RWPE2 (cell line): ENCODE measurements around the gene DNAJA4.

Experiments used
- ATAC-seq: fragments of 200-7000 bp; cut with Tn5 transposase; 3 replicates; pipeline ENCODE4 v1.9.1; 2021; ENCODE audit warnings: low read depth
- DNase-seq: peaks from one replicate; pipeline ENCODE4 v3.0.0-alpha.2; 2020; ENCODE audit warnings: low spot score
- H3K27ac ChIP-seq: fragments of 450-650 bp; 2 replicates; pipeline ENCODE4 v1.5.1; 2017; ENCODE audit warnings: mild to moderate bottlenecking; ENCODE audit not compliant: poor library complexity, severe bottlenecking
- H3K27me3 ChIP-seq: fragments of 250-450 bp; sonication (Bioruptor Pico); 2 replicates; pipeline ENCODE4 v1.5.1; 2021; ENCODE audit warnings: mild to moderate bottlenecking, moderate library complexity; ENCODE audit not compliant: insufficient read depth, poor library complexity, severe bottlenecking
- H3K36me3 ChIP-seq: fragments of 250-450 bp; sonication (Bioruptor Pico); 2 replicates; pipeline ENCODE4 v1.5.1; 2020; ENCODE audit warnings: low read depth, mild to moderate bottlenecking, moderate library complexity
- H3K4me1 ChIP-seq: fragments of 250-450 bp; sonication (Bioruptor Pico); 2 replicates; pipeline ENCODE4 v1.5.1; 2021; ENCODE audit warnings: mild to moderate bottlenecking, moderate library complexity; ENCODE audit not compliant: insufficient read depth, poor library complexity, severe bottlenecking
- H3K4me3 ChIP-seq: fragments of 250-450 bp; sonication (Bioruptor Pico); 2 replicates; pipeline ENCODE4 v1.5.1; 2021; ENCODE audit warnings: mild to moderate bottlenecking, moderate library complexity; ENCODE audit not compliant: severe bottlenecking
- H3K9me3 ChIP-seq: fragments of 250-450 bp; sonication (Bioruptor Pico); 2 replicates; pipeline ENCODE4 v1.5.1; 2021; ENCODE audit warnings: mild to moderate bottlenecking, moderate library complexity; ENCODE audit not compliant: severe bottlenecking
- TF ChIP-seq, protein P1 (sequence below): fragments of 450-650 bp; IDR thresholded peaks from one replicate; pipeline ENCODE4 v1.5.1; 2017; ENCODE audit warnings: mild to moderate bottlenecking, moderate library complexity; ENCODE audit not compliant: poor library complexity, severe bottlenecking

The DNAJA4 gene

DNA sequence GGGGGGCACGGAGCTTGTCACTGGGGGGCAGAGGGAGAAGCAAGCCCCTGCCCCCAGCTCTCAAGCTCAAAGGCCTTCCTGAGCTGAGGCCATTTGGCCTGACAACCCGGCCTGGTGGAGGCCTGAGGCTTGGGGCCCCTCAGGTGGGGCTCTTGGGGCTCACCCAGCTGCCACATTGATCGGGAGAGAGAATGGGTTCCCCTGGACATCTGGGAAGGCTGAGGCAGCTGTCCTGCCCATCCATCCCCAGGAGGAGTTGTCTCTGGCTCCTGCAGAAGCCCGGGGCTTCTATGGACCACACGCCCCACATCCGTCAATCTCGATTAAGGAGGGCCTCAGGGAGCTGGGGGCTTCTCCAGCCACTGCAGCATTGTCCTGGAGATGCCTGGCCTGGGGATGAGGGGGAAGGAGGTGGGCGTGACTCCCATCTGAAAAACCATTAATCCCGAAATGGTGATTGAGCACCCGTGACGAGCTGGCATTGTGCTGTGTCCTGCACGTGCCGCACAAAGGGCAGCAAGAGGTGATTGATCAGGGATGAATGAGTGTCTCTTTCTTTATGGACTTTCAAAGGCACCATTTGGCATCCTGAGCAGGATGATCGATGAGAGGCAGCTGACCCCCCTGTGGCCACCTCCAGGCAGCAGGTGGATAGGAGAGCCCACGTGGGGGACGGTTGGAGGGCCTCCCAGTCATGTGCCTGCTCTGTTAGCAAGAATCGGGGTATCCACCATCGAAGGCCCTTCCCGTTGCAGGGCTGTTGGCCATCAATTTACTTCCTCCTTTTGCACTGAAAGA is 58.6 kb downstream of the DNAJA4 start:
- DNase-seq: no peak
- no peaks in the 10 kb centered on the region for H3K27me3 ChIP-seq
- TF ChIP-seq, protein P1, sequence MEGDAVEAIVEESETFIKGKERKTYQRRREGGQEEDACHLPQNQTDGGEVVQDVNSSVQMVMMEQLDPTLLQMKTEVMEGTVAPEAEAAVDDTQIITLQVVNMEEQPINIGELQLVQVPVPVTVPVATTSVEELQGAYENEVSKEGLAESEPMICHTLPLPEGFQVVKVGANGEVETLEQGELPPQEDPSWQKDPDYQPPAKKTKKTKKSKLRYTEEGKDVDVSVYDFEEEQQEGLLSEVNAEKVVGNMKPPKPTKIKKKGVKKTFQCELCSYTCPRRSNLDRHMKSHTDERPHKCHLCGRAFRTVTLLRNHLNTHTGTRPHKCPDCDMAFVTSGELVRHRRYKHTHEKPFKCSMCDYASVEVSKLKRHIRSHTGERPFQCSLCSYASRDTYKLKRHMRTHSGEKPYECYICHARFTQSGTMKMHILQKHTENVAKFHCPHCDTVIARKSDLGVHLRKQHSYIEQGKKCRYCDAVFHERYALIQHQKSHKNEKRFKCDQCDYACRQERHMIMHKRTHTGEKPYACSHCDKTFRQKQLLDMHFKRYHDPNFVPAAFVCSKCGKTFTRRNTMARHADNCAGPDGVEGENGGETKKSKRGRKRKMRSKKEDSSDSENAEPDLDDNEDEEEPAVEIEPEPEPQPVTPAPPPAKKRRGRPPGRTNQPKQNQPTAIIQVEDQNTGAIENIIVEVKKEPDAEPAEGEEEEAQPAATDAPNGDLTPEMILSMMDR: no peak
- no peak overlapping the region for H3K4me3 ChIP-seq
- no peak overlapping the region for H3K27ac ChIP-seq
- no peak for ATAC-seq
- no peaks in the 10 kb centered on the region for H3K9me3 ChIP-seq
- peaks cover 3% of the 10 kb centered on the region for H3K4me1 ChIP-seq
- H3K36me3 ChIP-seq: no peaks in the 10 kb centered on the region

DNA sequence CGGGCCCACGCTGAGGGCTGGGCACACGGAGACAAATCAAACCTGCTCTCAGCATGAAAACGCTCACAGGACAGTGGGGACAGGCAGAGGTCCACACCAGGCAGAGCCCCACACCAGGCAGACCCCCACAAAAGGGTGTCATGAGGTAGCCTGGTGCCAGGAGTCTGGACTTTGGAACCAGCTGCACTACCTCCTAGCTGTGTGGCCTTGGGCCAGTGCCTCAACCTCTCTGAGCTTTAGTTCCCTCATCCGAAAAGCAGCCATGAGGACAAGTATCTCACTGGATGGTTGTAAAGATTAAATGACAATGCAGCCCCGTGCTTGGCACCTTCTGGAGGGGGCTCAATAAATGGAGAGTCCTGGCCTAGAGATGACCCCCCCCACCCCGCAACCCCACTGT is 59.3 kb downstream of the DNAJA4 start:
- ATAC-seq: no peak
- no peak overlapping the region for H3K27ac ChIP-seq

DNA sequence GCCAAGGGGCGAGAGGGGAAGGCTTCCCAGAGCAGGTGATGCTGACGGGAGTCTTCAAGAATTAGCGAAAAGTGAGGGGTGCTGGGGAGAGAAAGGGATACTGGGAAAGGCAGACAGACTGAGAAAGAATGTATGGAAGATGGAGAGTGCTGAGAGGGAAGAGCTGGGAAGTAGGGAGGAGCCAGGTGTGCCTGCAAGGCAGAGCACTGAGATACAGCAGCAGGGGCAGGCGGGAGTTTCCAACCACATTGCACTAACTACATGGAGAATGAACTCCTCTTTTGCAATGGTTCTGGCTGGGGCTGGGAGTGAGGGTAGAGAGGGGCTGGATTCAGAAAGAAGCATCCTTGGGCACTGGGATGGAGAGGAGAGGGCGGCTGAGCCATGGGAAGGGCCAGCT is 59.8 kb downstream of the DNAJA4 start:
- DNase-seq (no peak), ATAC-seq (0 out of 3 replicates have a peak, but pooled peaks have one; percentile 8)
- H3K27me3 ChIP-seq: no peaks in the 10 kb centered on the region
- H3K4me3 ChIP-seq: no peak overlapping the region
- no peaks in the 10 kb centered on the region for H3K36me3 ChIP-seq
- no peak overlapping the region for H3K27ac ChIP-seq
- no peaks in the 10 kb centered on the region for H3K9me3 ChIP-seq
- TF ChIP-seq, protein P1: no peak
- peaks cover 3% of the 10 kb centered on the region for H3K4me1 ChIP-seq

More for the DNA sequence above, 59.3 kb downstream of the DNAJA4 start:
- DNase-seq: no peak
- H3K27me3 ChIP-seq: no peaks in the 10 kb centered on the region
- H3K4me3 ChIP-seq: no peak overlapping the region
- no peaks in the 10 kb centered on the region for H3K9me3 ChIP-seq
- TF ChIP-seq, protein P1: no peak
- H3K36me3 ChIP-seq: no peaks in the 10 kb centered on the region
- H3K4me1 ChIP-seq: peaks cover 3% of the 10 kb centered on the region

- Histone ChIP-seq H3K4me1 (peaks cover 3% of the 10 kb centered on the region), H3K9me3 (no peaks in the 10 kb centered on the region), H3K27ac (no peak overlapping the region), H3K4me3 (no peak overlapping the region), H3K27me3 (no peaks in the 10 kb centered on the region), H3K36me3 (no peaks in the 10 kb centered on the region)
- TF ChIP-seq, protein P1: no peak
- DNase-seq (no peak), ATAC-seq (peak; percentile 17; the same call in 1 of the 3 replicates)
Measured at GRCh38 chr15:78325092-78325843, 60.9 kb downstream of the DNAJA4 start.
